Stimulated activated memory B cell treated with anti-CD40 and anti-IgM and Interleukin-4, amounts not matched to agents 10 μg/mL and 1 μg/mL and 100 μg/mL, for 72 hours (primary cell): ENCODE results near the gene NLRP1.
A peak's percentile ranks its signal among the peaks of the same experiment; 100 is the strongest.

ENCODE experiments used
- ATAC-seq: fragments of 150-1000 bp; cut with Tn5 transposase; 2 replicates; pipeline ENCODE4 v1.10.0; 2021
- H3K27ac Mint-ChIP-seq: one replicate; pipeline ENCODE4 v1.8.0; 2022; ENCODE audit warnings: mild to moderate bottlenecking, mixed read lengths
- H3K27me3 Mint-ChIP-seq: one replicate; pipeline ENCODE4 v1.8.0; 2022; ENCODE audit warnings: mixed read lengths
- H3K36me3 Mint-ChIP-seq: one replicate; pipeline ENCODE4 v1.8.0; 2022; ENCODE audit warnings: mixed read lengths
- H3K4me1 Mint-ChIP-seq: one replicate; pipeline ENCODE4 v1.8.0; 2022; ENCODE audit warnings: mixed read lengths
- H3K4me3 Mint-ChIP-seq: one replicate; pipeline ENCODE4 v1.8.0; 2022; ENCODE audit warnings: mild to moderate bottlenecking, moderate library complexity, mixed read lengths
- H3K9me3 Mint-ChIP-seq: one replicate; pipeline ENCODE4 v1.8.0; 2022; ENCODE audit warnings: mixed read lengths

The NLRP1 gene

DNA sequence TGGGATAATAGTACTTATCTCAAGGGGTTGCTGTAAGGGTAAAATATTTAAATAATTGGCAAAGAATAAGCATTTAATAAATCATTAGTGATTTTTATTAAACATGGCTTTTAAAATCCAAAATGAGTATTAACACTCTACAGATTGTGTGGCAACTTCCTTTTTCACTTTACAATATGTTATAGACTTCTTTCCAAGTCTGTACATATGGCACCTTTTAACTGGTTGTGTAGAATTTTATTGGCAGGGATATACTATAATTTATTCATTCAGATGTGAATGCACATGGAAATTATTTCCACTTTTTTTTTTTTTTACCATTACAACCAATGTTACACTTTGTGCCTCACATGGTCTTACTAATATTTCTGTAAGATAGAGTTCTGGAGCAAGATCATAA lies 15.7 kb upstream of the NLRP1 start:
- no peaks in the 10 kb centered on the region for H3K4me1 Mint-ChIP-seq
- no peak overlapping the region for H3K27ac Mint-ChIP-seq
- no peak overlapping the region for H3K4me3 Mint-ChIP-seq
- ATAC-seq: no peak
- H3K9me3 Mint-ChIP-seq: no peaks in the 10 kb centered on the region
- no peaks in the 10 kb centered on the region for H3K36me3 Mint-ChIP-seq
- H3K27me3 Mint-ChIP-seq: peaks cover 59% of the 10 kb centered on the region

DNA sequence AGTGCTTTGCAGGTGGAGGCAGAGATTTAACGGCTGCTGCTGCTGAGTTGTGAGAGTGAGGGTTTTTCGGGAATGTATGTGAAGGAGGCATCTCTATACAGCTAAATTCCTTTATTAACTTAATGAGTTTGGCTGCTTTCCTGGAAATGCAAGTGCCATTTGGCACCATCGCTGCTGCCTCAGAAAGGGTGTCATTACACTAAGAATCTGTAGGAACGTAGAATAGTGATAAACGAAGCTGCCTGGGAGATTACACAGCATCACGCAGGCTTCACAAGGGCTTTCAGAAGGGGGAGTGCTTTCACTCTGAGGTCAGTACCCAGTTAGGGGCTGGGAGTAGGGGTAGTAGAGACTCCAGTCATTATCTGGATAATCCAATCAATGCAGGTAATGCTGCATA lies 14.1 kb upstream of the NLRP1 start:
- Mint-ChIP-seq H3K36me3 (no peaks in the 10 kb centered on the region), H3K4me3 (no peak overlapping the region), H3K27me3 (peaks cover 68% of the 10 kb centered on the region), H3K27ac (no peak overlapping the region), H3K9me3 (no peaks in the 10 kb centered on the region), H3K4me1 (no peaks in the 10 kb centered on the region)
- ATAC-seq: no peak

DNA sequence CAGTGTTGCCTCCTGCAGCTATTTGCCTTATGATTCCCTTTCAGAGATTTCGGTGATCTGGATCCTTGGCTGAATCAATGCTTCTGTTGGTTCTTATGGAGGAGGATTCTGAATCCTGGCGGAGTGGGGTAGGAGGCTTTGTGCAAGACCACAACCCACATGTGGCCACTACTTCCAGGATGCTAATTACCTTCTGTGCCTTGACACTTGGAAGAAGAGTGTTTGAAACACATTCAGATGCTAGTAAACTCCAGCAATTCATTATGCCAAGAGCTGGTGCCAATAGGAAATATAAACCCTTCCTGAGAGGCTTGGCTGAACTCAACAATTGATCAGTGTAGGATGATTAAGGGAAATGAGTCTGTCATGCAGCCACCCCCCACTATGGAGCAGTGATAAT lies 12.1 kb upstream of the NLRP1 start:
- Mint-ChIP-seq H3K4me3 (no peak overlapping the region), H3K27me3 (peaks cover 53% of the 10 kb centered on the region), H3K9me3 (no peaks in the 10 kb centered on the region), H3K27ac (no peak overlapping the region), H3K4me1 (no peaks in the 10 kb centered on the region), H3K36me3 (no peaks in the 10 kb centered on the region)
- no peak for ATAC-seq

DNA sequence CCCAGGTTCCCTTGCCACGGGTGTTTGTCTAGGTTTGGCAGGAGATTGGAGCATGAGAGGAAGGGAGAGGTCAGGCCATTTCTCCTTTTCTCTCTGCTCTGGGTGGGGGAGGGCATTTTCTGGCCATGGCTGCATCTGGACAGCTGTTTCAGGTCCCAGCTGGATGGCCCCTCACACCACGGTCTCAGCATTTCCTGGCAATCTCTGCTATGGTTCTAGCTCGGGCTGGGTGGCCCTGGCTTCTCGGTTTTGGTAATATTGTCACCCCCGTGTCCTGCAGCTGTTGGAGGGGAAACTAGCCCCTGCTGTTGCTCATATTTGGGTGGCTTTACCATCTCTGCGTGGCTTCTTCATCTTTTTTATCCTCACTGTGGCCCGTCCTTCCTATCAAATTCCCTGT lies 11.5 kb upstream of the NLRP1 start:
- Mint-ChIP-seq H3K27ac (no peak overlapping the region), H3K27me3 (peaks cover 47% of the 10 kb centered on the region), H3K4me3 (no peak overlapping the region), H3K36me3 (no peaks in the 10 kb centered on the region), H3K9me3 (no peaks in the 10 kb centered on the region), H3K4me1 (no peaks in the 10 kb centered on the region)
- ATAC-seq: no peak

DNA sequence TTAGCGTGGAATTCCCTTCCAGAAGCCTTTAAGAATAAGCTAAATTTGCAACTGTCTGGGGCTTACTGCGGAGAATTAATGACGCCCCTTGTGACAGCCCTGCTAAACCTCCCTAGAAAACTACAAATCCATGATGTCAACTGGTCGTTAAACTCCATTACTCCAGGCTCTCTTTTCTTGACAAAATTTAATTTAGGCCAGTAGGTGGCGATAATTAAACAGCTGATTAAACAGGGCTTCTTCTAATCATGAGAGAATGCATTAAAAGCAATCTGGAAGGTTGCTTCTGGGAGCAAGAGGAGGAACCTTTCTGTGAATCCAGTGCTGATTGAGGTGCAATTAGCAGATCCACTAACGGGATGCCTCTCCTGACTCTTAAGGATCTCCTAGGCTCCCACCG lies 8.1 kb upstream of the NLRP1 start:
- Mint-ChIP-seq H3K4me3 (no peak overlapping the region), H3K27ac (no peak overlapping the region), H3K9me3 (no peaks in the 10 kb centered on the region), H3K4me1 (peaks cover 2% of the 10 kb centered on the region), H3K27me3 (peaks cover 32% of the 10 kb centered on the region), H3K36me3 (no peaks in the 10 kb centered on the region)
- ATAC-seq: no peak

DNA sequence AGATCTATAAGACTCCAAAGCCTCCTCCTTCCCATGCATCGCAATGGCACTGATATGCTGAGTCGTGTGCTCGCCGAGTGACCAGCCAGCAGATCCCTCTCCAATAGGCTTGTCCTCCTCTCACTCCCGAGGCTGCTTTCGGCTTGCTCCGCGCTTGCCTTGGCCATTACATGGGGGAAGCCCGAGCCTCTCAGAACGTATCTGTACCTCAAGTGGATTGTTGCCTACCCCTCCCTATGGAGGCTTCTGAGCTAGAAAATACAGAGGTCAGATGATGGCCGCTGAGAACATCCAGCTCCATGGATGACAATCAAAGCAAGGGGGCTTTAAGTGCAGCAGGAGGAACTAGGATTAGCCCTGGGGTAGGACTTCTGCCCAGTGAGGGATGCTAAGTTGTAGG lies 7.7 kb upstream of the NLRP1 start:
- Mint-ChIP-seq H3K4me1 (peaks cover 6% of the 10 kb centered on the region), H3K9me3 (no peaks in the 10 kb centered on the region), H3K36me3 (no peaks in the 10 kb centered on the region), H3K4me3 (no peak overlapping the region), H3K27ac (no peak overlapping the region), H3K27me3 (peaks cover 28% of the 10 kb centered on the region)
- no peak for ATAC-seq

DNA sequence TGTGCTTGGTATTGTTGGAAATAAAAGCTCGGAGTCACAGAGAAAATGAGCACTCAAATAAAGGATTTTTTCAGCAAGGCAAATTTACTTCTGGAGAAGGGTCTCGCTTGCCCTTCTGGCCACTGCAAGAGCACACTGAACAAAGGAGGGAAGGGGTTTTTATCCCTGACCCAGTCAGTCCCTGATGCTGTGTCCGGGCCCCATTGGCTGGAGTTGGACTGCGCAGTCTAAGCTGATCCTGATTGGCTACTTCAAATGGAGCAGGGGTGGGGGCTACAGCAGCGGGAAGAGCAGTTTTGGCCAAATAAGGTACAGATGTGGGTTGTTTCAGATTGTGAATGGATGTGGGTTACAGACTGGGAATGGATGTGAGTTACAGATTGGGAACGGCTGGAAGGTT lies 4.3 kb upstream of the NLRP1 start:
- Mint-ChIP-seq H3K36me3 (no peaks in the 10 kb centered on the region), H3K9me3 (no peaks in the 10 kb centered on the region), H3K4me1 (peaks cover 23% of the 10 kb centered on the region), H3K27ac (no peak overlapping the region), H3K4me3 (no peak overlapping the region), H3K27me3 (no peaks in the 10 kb centered on the region)
- no peak for ATAC-seq

DNA sequence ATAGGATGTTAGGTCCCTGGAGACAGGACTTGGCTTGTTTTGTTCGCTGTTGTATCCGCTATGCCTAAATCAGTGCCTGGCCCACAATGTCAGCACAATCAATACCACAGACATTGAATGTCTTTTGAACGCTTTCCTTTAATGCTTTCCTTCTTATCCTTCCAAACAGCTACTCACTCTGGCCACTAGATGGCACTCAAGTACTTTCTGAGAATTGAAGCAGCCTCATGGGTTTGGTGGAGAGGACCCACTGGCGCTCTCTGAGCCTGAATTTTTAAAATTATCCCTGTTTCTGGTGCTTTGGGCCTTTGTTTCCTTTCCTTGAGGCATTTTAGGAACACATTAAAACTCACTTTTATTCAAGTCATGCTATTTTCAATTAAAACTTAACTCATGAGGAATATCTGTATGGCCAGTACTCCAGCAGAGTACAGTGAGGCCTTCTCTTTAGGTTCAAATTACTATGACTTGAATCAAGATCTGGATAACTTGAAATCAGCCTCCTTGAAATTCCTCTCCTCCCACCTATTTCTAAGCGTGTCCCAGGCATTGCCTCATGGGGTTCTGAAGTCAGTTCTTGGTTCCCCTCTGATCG lies 3.2 kb upstream of the NLRP1 start:
- H3K4me3 Mint-ChIP-seq: no peak overlapping the region
- ATAC-seq: no peak

DNA sequence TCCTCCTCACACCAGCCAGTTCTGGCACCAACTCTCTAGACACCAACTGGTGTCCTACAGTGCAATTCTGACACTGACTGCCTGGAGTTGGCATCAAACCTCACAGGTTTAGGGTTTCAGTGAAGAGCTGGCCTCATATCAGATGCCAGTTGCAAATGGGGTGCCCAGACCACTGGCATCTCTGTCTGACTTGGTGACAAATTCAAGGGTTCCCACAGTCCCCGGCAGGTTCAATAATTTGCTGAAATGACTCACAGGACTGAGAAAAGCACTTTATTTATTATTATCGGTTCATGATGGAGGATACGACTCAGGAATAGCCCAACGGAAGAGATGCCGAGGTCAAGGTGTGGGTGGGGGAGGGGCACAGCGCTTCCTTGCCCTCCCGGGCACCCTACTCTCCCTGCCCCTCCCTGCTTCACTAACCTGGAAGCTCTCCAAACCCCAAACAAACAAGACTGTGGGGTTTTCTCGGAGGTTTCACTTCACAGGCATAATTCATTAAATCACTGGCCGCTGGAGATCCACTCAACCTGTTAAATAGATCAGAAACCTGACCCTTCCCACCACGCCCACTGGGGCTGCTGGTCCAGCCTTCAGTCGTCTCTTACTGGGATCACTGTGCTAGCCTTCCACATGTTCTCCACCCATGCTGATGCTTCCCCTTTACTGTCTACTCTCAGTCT lies 1.7 kb upstream of the NLRP1 start:
- Mint-ChIP-seq H3K36me3 (peaks cover 17% of the 10 kb centered on the region), H3K27ac (peak overlapping the region; percentile 95), H3K9me3 (no peaks in the 10 kb centered on the region), H3K4me1 (peaks cover 48% of the 10 kb centered on the region), H3K4me3 (no peak overlapping the region), H3K27me3 (no peaks in the 10 kb centered on the region)
- no peak for ATAC-seq

More for the DNA sequence above, 3.2 kb upstream of the NLRP1 start:
- H3K36me3 Mint-ChIP-seq: peaks cover 3% of the 10 kb centered on the region
- no peaks in the 10 kb centered on the region for H3K9me3 Mint-ChIP-seq
- peak overlapping the region; percentile 4 for H3K27ac Mint-ChIP-seq
- H3K27me3 Mint-ChIP-seq: no peaks in the 10 kb centered on the region
- peaks cover 33% of the 10 kb centered on the region for H3K4me1 Mint-ChIP-seq

DNA sequence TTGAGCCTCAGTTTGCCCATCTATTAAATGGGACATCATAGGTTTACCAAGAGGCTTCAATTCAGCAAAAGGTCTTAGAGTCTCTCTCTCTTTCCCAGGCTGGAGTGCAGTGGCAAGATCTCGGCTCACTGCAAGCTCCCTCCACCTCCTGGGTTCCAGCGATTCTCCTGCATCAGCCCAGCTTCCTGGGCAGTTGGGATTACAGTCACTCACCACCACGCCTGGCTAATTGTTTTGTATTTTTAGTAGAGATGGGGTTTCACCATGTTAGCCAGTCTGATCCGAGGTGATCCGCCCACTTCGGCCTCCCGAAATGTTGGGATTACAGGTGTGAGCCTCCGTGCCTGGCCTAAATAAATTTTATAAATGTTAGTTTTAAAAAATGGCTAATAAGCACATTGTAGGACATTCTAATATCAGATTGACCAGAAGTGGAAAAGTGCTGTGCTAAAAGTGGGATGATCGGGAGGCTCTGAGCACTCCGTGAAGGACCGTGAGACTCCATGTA lies 1.0 kb upstream of the NLRP1 start:
- H3K27me3 Mint-ChIP-seq: no peaks in the 10 kb centered on the region
- ATAC-seq: no peak
- H3K4me1 Mint-ChIP-seq: peaks cover 55% of the 10 kb centered on the region
- peak overlapping the region; percentile 95 for H3K27ac Mint-ChIP-seq
- no peak overlapping the region for H3K4me3 Mint-ChIP-seq
- H3K9me3 Mint-ChIP-seq: no peaks in the 10 kb centered on the region
- H3K36me3 Mint-ChIP-seq: peaks cover 23% of the 10 kb centered on the region

DNA sequence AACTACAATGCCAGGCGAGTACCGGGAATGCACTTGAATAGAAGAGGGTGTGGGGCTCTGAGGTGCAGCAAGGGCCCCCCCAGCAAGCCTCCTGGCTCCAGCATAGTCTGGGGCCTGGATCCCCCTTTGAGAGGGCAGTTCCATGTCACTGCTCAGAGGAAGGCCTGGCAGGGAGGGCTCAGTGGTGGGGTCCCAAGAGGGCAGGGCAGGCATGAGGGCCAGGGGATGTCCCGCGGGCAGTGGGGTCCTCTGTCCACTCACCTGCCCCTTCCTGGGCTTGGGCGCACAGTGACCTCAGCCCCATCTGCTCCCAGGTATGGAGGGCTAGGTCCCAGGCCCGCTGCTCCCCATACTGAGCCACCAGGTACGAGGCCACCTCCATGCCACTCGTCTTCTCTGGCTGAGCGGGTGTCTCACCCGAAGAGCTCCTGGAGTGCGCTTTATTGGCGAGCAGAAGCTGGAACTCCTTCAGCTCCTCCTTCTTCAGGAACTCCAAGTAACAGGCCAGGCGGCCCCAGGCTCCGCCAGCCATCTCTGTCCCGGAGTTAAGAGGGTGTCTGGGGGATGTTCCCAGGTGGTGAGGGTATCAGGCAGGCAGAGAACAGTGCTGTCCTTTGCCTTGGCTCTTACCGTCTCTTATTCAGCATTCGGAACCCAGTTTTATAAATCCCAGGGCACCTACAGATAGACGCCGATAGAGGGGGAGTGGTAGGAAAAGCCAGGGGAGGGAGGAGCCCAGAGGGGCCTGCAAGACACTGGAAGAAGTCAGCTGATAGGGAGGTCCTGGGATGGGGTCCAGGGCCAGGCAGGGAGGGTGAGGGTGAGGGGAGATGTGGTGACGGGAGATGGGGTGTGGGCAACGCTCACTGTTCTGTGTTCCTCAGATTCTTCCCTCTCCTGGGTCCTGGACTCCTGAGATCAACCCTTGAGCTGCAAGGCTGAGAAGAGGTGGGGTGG lies 605 bp downstream of the NLRP1 start:
- no peaks in the 10 kb centered on the region for H3K9me3 Mint-ChIP-seq
- peak; percentile 44 for ATAC-seq
- peaks cover 38% of the 10 kb centered on the region for H3K36me3 Mint-ChIP-seq
- no peaks in the 10 kb centered on the region for H3K27me3 Mint-ChIP-seq
- peak overlapping the region; percentile 92 for H3K4me3 Mint-ChIP-seq
- H3K27ac Mint-ChIP-seq: peak overlapping the region; percentile 95
- peaks cover 62% of the 10 kb centered on the region for H3K4me1 Mint-ChIP-seq

DNA sequence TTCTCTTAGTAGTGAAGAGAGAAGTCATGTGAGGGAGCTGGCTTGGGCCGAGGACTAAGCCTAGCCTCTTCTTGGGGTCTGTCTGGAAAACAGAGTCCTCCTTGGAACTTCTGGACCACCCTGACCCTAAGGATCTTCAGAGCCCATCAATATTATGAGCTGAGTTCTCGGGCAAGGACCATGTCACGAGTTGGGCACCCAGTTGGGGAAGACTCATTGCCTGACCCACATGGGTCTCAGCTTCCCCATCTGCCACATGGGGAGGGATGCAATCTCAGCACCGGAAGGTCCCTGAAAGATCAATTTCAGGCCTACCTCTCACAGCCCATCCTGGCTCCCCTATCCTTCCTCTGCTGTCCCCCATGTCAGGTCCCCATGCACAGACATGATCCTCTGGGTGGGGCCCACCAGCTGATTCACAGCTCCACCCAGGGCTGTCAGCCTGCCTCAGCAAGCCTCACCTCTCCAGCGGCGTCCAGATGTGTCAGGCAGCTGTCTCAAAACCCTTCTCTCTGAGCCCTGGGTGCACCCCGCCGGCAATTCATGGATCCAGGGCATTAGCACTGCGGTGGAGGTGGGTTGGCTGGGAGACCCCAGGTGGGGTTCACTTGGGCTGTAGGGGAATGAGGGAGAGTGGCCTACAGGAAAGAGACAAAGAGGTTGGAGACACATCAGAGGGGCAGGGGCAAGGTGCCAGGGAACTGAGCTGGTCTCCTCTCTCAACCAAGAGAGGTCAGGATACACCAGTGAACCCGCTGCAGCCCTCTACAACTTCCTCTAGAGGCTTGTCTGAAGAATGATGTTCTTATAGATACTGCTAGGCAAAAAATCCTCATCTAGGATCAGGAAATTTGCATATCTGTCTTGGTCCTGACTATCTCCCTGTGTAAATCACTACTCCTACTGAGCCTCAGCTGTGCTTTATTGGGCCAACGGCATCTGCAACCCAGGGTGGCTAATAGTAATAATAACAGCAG lies 1.8 kb downstream of the NLRP1 start:
- H3K4me1 Mint-ChIP-seq: peaks cover 67% of the 10 kb centered on the region
- peak overlapping the region; percentile 92 for H3K4me3 Mint-ChIP-seq
- H3K27me3 Mint-ChIP-seq: no peaks in the 10 kb centered on the region
- H3K9me3 Mint-ChIP-seq: no peaks in the 10 kb centered on the region
- ATAC-seq: no peak
- peak overlapping the region; percentile 95 for H3K27ac Mint-ChIP-seq
- H3K36me3 Mint-ChIP-seq: peaks cover 49% of the 10 kb centered on the region

DNA sequence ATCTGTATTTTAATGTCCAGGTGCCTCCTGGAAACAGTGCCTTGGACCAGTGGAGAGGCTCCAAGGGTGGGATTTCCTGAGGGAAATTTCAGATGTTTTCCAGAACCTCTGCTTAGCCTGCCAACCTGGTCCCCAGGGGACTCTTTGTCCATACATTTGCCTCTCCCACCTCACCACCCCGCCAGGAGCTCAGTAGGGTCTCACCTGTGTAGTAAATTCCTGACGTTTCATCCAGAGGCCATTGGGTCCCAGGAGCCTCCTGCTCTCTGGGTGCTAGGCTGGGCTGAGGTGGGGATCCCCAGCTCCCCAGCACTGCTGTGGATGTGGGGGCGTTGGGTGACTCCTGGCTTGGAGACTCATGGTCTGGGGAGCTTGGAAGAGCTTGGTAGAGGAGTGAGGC lies 2.7 kb downstream of the NLRP1 start:
- H3K36me3 Mint-ChIP-seq: peaks cover 57% of the 10 kb centered on the region
- H3K9me3 Mint-ChIP-seq: no peaks in the 10 kb centered on the region
- H3K27me3 Mint-ChIP-seq: no peaks in the 10 kb centered on the region
- H3K27ac Mint-ChIP-seq: peak overlapping the region; percentile 95
- no peak overlapping the region for H3K4me3 Mint-ChIP-seq
- ATAC-seq: no peak
- H3K4me1 Mint-ChIP-seq: peaks cover 69% of the 10 kb centered on the region

DNA sequence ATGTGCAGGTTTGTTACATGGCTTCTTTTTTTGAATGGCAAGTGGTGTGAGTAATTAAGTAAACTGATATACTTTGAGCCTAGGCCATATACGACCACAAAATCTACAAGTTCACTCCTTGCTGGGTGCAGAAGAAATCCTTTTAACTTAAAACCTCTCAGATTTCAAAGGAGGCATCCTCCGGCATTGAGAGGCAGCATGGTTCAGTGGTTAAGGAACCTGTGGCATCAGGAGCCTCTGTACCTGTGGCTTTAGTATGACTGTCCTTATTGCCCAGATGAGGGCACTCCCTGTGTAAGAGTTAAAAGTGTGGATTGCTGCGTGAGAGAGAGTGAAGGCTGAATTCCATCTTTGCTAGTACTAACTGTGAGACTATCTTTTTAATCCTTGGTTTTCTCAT lies 3.3 kb downstream of the NLRP1 start:
- no peak for ATAC-seq
- no peaks in the 10 kb centered on the region for H3K27me3 Mint-ChIP-seq
- peak overlapping the region; percentile 95 for H3K27ac Mint-ChIP-seq
- no peak overlapping the region for H3K4me3 Mint-ChIP-seq
- peaks cover 72% of the 10 kb centered on the region for H3K4me1 Mint-ChIP-seq
- no peaks in the 10 kb centered on the region for H3K9me3 Mint-ChIP-seq
- H3K36me3 Mint-ChIP-seq: peaks cover 64% of the 10 kb centered on the region
